MCF 10A (cell line): Measurements from ENCODE around the gene SKAP2. TPM values are rescaled to one million over a fixed set of nuclear protein-coding genes. Genes with fewer than 3 reads are reported as not detected.
A peak's percentile ranks its signal among the peaks of the same experiment; 100 is the strongest.

Experiments
- BruUV-seq: library from RNA; stranded (reverse); fragments of 400-500 nt; replicated peaks from 2 replicates; lab custom pipeline; 2021; lab: Mats Ljungman, UMichigan
- CTCF ChIA-PET: fragments of 300-600 bp; sonication (Branson Sonifier 250); formaldehyde crosslinking; extraction: SDS; loops from one replicate; lab custom pipeline; 2021; ENCODE audit warnings: antibody characterized with exemption, inconsistent platforms; lab: Yijun Ruan, JAX
- POLR2A ChIA-PET: fragments of 300-600, 350-650 bp; sonication (Branson Sonifier 250); formaldehyde crosslinking; extraction: SDS; loops from one replicate; lab custom pipeline; 2020; ENCODE audit warnings: antibody characterized with exemption, inconsistent platforms; lab: Yijun Ruan, JAX
- DNase-seq: peaks from one replicate; pipeline ENCODE4 v3.0.0-alpha.2; 2018; ENCODE audit not compliant: unreplicated experiment
- H3K27ac Mint-ChIP-seq: one replicate; pipeline ENCODE4 v1.8.0; 2022; ENCODE audit warnings: mild to moderate bottlenecking, low read depth, mixed read lengths; ENCODE audit not compliant: unreplicated experiment
- H3K27me3 Mint-ChIP-seq: one replicate; pipeline ENCODE4 v1.8.0; 2022; ENCODE audit warnings: mixed read lengths; ENCODE audit not compliant: insufficient read depth, unreplicated experiment
- H3K36me3 Mint-ChIP-seq: one replicate; pipeline ENCODE4 v1.8.0; 2022; ENCODE audit warnings: mild to moderate bottlenecking, moderate library complexity, mixed read lengths; ENCODE audit not compliant: insufficient read depth, unreplicated experiment
- H3K4me1 Mint-ChIP-seq: one replicate; pipeline ENCODE4 v1.8.0; 2022; ENCODE audit warnings: mixed read lengths; ENCODE audit not compliant: insufficient read depth, unreplicated experiment
- H3K4me3 Mint-ChIP-seq: one replicate; pipeline ENCODE4 v1.8.0; 2022; ENCODE audit warnings: mild to moderate bottlenecking, moderate library complexity, mixed read lengths; ENCODE audit not compliant: unreplicated experiment
- H3K9me3 Mint-ChIP-seq: one replicate; pipeline ENCODE4 v1.8.0; 2022; ENCODE audit warnings: mixed read lengths; ENCODE audit not compliant: unreplicated experiment
- intact Hi-C: fragments of 100-400 bp; cut with micrococcal nuclease; formaldehyde crosslinking; loops from 2 replicates; pipeline ENCODE4 v1.14.1; 2022
- total RNA-seq: library from RNA; stranded (reverse); gene quantifications from 2 replicates; pipeline ENCODE4 v1.2.3, GENCODE V29; 2022
- TF ChIP-seq, protein P1 (sequence below): fragments of 200-600 bp; IDR thresholded peaks from one replicate; pipeline ENCODE4 v1.8.0; 2022; ENCODE audit warnings: antibody characterized with exemption, mild to moderate bottlenecking; ENCODE audit not compliant: unreplicated experiment

SKAP2 gene
- total RNA-seq, 1 experiment from 2014 or later = 27.5 TPM

DNA sequence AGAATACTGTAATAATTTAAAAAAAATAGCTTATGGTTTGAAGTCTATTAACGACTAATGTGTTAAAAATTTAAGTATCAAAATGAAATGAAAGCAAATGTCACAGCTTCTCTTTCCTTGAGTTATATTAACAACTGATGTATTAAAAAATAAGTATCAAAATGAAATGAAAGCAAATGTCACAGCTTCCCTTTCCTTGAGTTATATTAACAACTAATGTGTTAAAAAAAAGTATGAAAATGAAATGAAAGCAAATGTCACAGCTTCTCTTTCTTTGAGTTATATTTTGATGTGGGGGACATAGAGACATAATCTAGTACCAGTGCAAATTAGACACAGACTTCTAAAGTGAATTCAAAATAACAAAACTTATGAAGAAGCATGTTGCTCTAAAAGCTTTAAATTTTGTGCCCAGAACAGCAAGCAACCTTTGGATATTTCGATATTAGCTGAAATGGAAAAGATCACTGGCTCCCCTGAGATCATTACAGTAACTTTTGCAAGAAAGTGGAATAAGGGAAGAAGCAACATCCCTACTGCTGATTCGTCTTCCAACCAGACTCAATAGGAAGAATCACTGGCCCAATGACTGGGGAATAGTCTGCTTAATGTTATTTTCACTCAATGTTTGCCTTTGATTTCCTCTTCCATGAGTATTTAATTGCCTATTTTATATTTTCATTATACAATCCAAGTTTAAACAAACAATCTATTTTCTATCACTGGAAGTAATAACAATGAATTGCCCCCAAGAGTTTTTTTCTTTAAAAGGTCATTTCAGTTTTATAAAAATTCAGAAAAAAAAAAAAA, 8.0 kb downstream of the SKAP2 start:
- TF ChIP-seq, protein P1, sequence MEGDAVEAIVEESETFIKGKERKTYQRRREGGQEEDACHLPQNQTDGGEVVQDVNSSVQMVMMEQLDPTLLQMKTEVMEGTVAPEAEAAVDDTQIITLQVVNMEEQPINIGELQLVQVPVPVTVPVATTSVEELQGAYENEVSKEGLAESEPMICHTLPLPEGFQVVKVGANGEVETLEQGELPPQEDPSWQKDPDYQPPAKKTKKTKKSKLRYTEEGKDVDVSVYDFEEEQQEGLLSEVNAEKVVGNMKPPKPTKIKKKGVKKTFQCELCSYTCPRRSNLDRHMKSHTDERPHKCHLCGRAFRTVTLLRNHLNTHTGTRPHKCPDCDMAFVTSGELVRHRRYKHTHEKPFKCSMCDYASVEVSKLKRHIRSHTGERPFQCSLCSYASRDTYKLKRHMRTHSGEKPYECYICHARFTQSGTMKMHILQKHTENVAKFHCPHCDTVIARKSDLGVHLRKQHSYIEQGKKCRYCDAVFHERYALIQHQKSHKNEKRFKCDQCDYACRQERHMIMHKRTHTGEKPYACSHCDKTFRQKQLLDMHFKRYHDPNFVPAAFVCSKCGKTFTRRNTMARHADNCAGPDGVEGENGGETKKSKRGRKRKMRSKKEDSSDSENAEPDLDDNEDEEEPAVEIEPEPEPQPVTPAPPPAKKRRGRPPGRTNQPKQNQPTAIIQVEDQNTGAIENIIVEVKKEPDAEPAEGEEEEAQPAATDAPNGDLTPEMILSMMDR = no peak
- Mint-ChIP-seq H3K9me3 (no peaks in the 10 kb centered on the region), H3K36me3 (peaks cover 13% of the 10 kb centered on the region), H3K4me1 (peaks cover 33% of the 10 kb centered on the region), H3K27me3 (no peaks in the 10 kb centered on the region), H3K27ac (peak overlapping the region; percentile 96), H3K4me3 (peak overlapping the region; percentile 76)
- ChIA-PET POLR2A (interaction anchor here (0.6 to 10.2 kb wide), 22 partner anchors 8 to 884 kb away, joined by 3 to 663 read pairs (median 4); partner anchors contain the start of genes CBX3, HNRNPA2B1, HOXA1 and HOXA2), CTCF (interaction anchor here (0.7 to 9.7 kb wide), 18 partner anchors 174 to 652 kb away, joined by 3 to 198 read pairs (median 4); partner anchors contain the start of genes HOXA1 and HOXA5)
- no TSS peak for BruUV-seq
- intact Hi-C loops = no loop called here
- DNase-seq = peak; percentile 70

DNA sequence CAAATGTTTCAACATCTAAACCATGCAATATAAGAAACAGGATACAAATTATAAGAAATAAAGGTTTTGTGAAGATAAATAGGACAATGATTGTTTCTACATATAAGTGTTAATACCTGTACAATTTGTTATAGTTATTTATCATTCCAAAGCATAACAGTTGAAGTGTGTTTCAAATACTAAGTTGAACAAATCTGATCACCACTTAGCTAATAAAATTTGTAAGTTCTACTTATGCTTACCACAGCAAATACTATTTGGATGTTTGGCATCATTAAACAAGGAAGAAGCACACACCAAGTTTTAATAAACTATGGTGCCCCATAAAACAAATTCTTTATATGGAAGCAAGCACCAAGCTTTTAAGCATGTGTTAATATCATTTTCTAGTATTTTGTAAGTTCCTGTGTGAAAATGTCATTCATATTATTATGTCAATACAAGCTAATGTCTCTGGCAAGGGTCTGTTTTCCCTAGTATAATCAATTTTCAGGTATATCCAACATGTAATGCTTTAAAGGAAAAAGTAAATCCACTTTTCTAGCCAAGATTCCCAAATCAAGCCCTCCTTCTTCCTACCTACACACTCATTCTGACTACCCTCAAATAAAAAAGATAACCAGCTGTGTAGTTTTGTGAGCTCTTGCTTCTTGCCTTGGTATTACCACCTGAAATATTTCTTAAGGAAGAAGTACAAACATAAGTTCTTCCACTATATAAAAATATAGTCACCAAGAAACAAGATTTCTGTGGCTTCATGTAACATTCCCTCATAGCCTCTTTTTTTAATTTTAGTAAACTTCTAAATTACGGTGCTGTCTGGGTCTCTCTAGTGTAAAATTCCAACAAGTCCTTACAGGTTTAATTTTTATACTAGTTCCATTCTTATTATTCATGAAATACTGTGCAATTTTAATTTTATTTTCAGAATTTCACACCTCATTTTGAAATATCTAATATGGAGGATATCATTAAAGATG, 9.2 kb downstream of the SKAP2 start:
- Mint-ChIP-seq H3K27ac (peak overlapping the region; percentile 96), H3K9me3 (no peaks in the 10 kb centered on the region), H3K4me1 (peaks cover 35% of the 10 kb centered on the region), H3K36me3 (peaks cover 21% of the 10 kb centered on the region), H3K27me3 (no peaks in the 10 kb centered on the region), H3K4me3 (peak overlapping the region; percentile 55)
- BruUV-seq = no TSS peak
- ChIA-PET CTCF (interaction anchor here (0.6 to 9.7 kb wide), 21 partner anchors 8 to 651 kb away, joined by 3 to 198 read pairs (median 5); partner anchors contain the start of genes HOXA1, HOXA5 and SKAP2), POLR2A (interaction anchor here (0.6 to 10.2 kb wide), 21 partner anchors 8 to 964 kb away, joined by 3 to 663 read pairs (median 5); partner anchors contain the start of genes HOXA1, HOXA2, HOXA5 and HOXA6)
- TF ChIP-seq, protein P1 = no peak
- DNase-seq = peak; percentile 47
- intact Hi-C loops = loop anchor here (1.0 to 2.0 kb wide), 2 partner anchors 168 to 243 kb away; no protein-coding TSS in a partner anchor

DNA sequence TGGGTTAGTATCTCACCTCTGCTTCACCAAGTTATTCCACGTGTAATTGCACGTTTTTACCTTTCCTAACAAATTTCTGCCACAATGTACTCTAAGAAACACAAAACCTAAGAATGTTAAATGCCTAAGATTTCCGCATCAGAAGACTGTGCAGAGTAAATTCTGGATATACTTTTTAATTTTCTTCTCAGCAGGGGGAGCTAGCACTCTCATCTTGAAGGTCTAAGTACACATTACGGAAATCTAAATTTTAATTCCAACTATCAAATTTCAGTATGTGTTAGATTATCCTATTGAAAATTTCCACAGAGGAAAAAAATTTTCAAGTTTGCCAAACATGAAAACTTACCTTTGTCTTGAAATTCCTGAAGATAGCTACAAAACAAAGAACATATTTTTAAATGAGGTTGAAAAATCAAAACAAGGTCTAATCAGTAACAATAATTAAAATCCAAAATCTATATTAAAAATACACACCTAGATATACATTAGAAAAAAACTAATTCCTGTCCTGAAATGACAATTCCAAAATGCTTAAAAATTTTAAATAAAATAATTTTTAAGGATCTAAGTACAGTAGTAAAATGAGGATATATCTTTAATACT, 10.5 kb downstream of the SKAP2 start:
- POLR2A ChIA-PET = interaction anchor here (1.4 to 10.2 kb wide), 9 partner anchors 9 to 318 kb away, joined by 4 to 663 read pairs (median 59); partner anchors contain the start of genes HOXA1, HOXA2 and HOXA5
- peaks cover 33% of the 10 kb centered on the region for H3K4me1 Mint-ChIP-seq
- intact Hi-C loops = loop anchor here (1.0 to 2.0 kb wide), 2 partner anchors 167 to 244 kb away; no protein-coding TSS in a partner anchor
- H3K9me3 Mint-ChIP-seq = no peaks in the 10 kb centered on the region
- peak overlapping the region; percentile 17 for H3K4me3 Mint-ChIP-seq
- CTCF ChIA-PET = interaction anchor here (0.7 to 9.7 kb wide), 16 partner anchors 161 to 483 kb away, joined by 3 to 198 read pairs (median 7); partner anchors contain the start of genes HOXA1 and HOXA5
- H3K27me3 Mint-ChIP-seq = no peaks in the 10 kb centered on the region
- peak; percentile 78 for DNase-seq
- no TSS peak for BruUV-seq
- H3K27ac Mint-ChIP-seq = peak overlapping the region; percentile 96
- TF ChIP-seq, protein P1 = peak; percentile 52
- H3K36me3 Mint-ChIP-seq = peaks cover 23% of the 10 kb centered on the region
